H1 (cell line): ENCODE data around the gene AGBL1.

ENCODE experiments used
- CBX5 ChIP-seq: fragments of 300-800, 300-1000 bp; sonication (generic); IDR thresholded peaks from 2 replicates; pipeline ENCODE4 v1.7.1; 2016; ENCODE audit warnings: antibody characterized with exemption, low read length, low read depth
- EZH2 ChIP-seq: fragments of 200-600 bp; sonication (generic); IDR thresholded peaks from 2 replicates; pipeline ENCODE4 v1.7.1; 2012; ENCODE audit warnings: low read depth, mild to moderate bottlenecking, moderate library complexity, low read length, inconsistent platforms; ENCODE audit not compliant: severe bottlenecking
- SIN3A ChIP-seq, 2 experiments: IDR thresholded peaks in 1 of 2; conservative IDR thresholded peaks in 1 of 2; 2 replicates each; pipeline ENCODE4 v1.6.1; 2011 to 2012; ENCODE audit warnings: low read length in 2 of 2, improper control_type of control experiment in 1 of 2, low read depth in 1 of 2, mild to moderate bottlenecking in 1 of 2
- TF ChIP-seq, protein P1 (sequence below), 3 experiments: IDR thresholded peaks; 1 replicate in 2 of 3; 2 replicates in 1 of 3; pipeline versions ENCODE4 v1.5.1 to v1.6.1; 2011; ENCODE audit warnings: low read length in 3 of 3, mild to moderate bottlenecking in 3 of 3, inconsistent platforms in 2 of 3, low read depth in 1 of 3, moderate library complexity in 1 of 3; ENCODE audit not compliant: insufficient read depth in 1 of 3; ENCODE audit errors: control extremely low read depth in 1 of 3

DNA sequence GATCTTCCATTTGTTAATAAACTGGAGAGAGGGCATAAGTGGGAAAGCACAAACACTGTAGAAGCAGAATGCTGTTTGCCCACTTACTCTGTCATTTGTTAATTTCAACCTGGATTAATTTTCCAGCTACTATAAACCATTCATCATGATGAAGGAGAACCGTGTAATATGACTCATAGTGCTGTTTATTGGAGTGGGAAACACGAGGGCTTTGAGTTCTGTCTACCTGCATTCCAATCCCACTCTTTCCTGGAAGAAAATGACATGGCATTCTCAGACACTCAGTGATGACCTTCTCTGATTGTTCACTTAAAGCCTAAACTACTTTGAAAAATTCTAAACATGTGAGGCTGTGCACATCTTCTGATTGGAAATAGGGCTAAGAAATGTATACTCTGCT is 826.7 kb downstream of the AGBL1 start:
- TF ChIP-seq SIN3A (conservative IDR thresholded peaks at IDR 0.05 in 1 of 2, IDR thresholded peaks at IDR 0.05 in 1 of 2; ENCODE audit: low read depth in 1 of 2, low read length in 2 of 2) (no peak), CBX5 (no peak), EZH2 (no peak)
- TF ChIP-seq, protein P1, sequence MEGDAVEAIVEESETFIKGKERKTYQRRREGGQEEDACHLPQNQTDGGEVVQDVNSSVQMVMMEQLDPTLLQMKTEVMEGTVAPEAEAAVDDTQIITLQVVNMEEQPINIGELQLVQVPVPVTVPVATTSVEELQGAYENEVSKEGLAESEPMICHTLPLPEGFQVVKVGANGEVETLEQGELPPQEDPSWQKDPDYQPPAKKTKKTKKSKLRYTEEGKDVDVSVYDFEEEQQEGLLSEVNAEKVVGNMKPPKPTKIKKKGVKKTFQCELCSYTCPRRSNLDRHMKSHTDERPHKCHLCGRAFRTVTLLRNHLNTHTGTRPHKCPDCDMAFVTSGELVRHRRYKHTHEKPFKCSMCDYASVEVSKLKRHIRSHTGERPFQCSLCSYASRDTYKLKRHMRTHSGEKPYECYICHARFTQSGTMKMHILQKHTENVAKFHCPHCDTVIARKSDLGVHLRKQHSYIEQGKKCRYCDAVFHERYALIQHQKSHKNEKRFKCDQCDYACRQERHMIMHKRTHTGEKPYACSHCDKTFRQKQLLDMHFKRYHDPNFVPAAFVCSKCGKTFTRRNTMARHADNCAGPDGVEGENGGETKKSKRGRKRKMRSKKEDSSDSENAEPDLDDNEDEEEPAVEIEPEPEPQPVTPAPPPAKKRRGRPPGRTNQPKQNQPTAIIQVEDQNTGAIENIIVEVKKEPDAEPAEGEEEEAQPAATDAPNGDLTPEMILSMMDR (IDR thresholded peaks at IDR 0.05; ENCODE audit: control extremely low read depth in 1 of 3, insufficient read depth in 1 of 3, low read depth in 1 of 3, low read length in 3 of 3), result no peak
